ENCODE data around the gene GLIS2. TPM values are rescaled to one million over a fixed set of nuclear protein-coding genes. Genes with fewer than 3 reads are reported as not detected.

The GLIS2 gene
- total RNA-seq, 1 experiment from 2014 or later, result 18.2 TPM

DNA sequence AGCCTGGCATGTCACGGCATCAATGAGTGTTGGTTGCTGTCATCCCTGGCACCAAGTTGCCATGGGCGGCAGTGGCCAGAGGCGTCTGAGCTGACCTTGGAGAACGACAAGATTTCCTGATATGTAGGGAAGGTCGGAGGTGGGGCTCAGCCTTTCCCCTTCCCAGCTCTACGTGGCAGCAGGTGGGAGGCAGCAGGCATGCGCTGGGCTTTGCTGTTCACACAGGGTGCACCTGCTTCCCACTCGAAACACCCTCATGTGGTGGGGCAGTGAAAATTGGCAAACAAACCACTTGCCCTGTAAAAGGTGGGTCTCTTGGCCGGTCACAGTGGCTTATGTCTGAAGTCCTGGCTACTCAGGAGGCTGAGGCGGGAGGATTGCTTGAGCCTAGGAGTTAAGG, 30.7 kb upstream of the GLIS2 start:
- ATAC-seq (no peak), DNase-seq (ENCODE audit: low read depth, low spot score) (no peak)
- TF ChIP-seq EZH2 (IDR thresholded peaks at IDR 0.05) (no peak), ZFX (IDR thresholded peaks at IDR 0.05) (no peak), ZNF274 (IDR thresholded peaks at IDR 0.05; ENCODE audit: low read depth, low read length) (no peak), POLR2A (IDR thresholded peaks at IDR 0.05; ENCODE audit: borderline replicate concordance, extremely low read depth, insufficient read depth, insufficient read length) (no peak), TCF7L2 (IDR thresholded peaks at IDR 0.05; ENCODE audit: borderline replicate concordance, extremely low read depth, insufficient read depth, insufficient read length) (no peak), SIN3A (IDR thresholded peaks at IDR 0.05; ENCODE audit: low read depth) (no peak), CEBPB (IDR thresholded peaks at IDR 0.05; ENCODE audit: low read depth) (no peak), EGR1 (IDR thresholded peaks at IDR 0.05; ENCODE audit: low read depth) (no peak)
- TF ChIP-seq, protein P1, sequence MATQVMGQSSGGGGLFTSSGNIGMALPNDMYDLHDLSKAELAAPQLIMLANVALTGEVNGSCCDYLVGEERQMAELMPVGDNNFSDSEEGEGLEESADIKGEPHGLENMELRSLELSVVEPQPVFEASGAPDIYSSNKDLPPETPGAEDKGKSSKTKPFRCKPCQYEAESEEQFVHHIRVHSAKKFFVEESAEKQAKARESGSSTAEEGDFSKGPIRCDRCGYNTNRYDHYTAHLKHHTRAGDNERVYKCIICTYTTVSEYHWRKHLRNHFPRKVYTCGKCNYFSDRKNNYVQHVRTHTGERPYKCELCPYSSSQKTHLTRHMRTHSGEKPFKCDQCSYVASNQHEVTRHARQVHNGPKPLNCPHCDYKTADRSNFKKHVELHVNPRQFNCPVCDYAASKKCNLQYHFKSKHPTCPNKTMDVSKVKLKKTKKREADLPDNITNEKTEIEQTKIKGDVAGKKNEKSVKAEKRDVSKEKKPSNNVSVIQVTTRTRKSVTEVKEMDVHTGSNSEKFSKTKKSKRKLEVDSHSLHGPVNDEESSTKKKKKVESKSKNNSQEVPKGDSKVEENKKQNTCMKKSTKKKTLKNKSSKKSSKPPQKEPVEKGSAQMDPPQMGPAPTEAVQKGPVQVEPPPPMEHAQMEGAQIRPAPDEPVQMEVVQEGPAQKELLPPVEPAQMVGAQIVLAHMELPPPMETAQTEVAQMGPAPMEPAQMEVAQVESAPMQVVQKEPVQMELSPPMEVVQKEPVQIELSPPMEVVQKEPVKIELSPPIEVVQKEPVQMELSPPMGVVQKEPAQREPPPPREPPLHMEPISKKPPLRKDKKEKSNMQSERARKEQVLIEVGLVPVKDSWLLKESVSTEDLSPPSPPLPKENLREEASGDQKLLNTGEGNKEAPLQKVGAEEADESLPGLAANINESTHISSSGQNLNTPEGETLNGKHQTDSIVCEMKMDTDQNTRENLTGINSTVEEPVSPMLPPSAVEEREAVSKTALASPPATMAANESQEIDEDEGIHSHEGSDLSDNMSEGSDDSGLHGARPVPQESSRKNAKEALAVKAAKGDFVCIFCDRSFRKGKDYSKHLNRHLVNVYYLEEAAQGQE (IDR thresholded peaks at IDR 0.05; ENCODE audit: low read depth), result no peak
- TF ChIP-seq, protein P2, sequence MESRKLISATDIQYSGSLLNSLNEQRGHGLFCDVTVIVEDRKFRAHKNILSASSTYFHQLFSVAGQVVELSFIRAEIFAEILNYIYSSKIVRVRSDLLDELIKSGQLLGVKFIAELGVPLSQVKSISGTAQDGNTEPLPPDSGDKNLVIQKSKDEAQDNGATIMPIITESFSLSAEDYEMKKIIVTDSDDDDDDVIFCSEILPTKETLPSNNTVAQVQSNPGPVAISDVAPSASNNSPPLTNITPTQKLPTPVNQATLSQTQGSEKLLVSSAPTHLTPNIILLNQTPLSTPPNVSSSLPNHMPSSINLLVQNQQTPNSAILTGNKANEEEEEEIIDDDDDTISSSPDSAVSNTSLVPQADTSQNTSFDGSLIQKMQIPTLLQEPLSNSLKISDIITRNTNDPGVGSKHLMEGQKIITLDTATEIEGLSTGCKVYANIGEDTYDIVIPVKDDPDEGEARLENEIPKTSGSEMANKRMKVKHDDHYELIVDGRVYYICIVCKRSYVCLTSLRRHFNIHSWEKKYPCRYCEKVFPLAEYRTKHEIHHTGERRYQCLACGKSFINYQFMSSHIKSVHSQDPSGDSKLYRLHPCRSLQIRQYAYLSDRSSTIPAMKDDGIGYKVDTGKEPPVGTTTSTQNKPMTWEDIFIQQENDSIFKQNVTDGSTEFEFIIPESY (IDR thresholded peaks at IDR 0.05; ENCODE audit: extremely low read depth, insufficient replicate concordance, low read length), result no peak
- CTCF ChIA-PET, result no interaction called here
- POLR2A ChIA-PET, result no interaction called here
- H3K4me1 ChIP-seq (ENCODE audit: control insufficient read depth in 1 of 2, insufficient read depth in 2 of 2, low read length in 2 of 2), result peaks cover 28 to 52% of the 10 kb centered on the region in 2 experiments
- H3K36me3 ChIP-seq (ENCODE audit: control insufficient read depth in 1 of 2, insufficient read depth in 2 of 2, low read length in 2 of 2), result no peaks in the 10 kb centered on the region
- no peaks in the 10 kb centered on the region for H3K79me2 ChIP-seq (ENCODE audit: insufficient read depth, low read length)
- H3K27ac ChIP-seq (ENCODE audit: low read depth, low read length), result no peak overlapping the region
- no peaks in the 10 kb centered on the region for H4K20me1 ChIP-seq (ENCODE audit: insufficient read depth)
- no peak overlapping the region for H3K9ac ChIP-seq (ENCODE audit: low read length)
- no peaks in the 10 kb centered on the region for H3K27me3 ChIP-seq (ENCODE audit: insufficient read depth, low read length)
- H3K9me2 ChIP-seq (ENCODE audit: insufficient read depth), result no peaks in the 10 kb centered on the region
- peaks cover 0 to 5% of the 10 kb centered on the region in 2 experiments; a peak in 1 of 4 replicates for H3K9me3 ChIP-seq (ENCODE audit: control insufficient read depth in 1 of 2, insufficient read depth in 1 of 2, low read depth in 1 of 2, low read length in 2 of 2)
- intact Hi-C loops (cut with micrococcal nuclease), result no loop called here
- BruUV-seq (replicated peaks), result no TSS peak
- H3K4me3 ChIP-seq (replicated peaks in 1 of 2; ENCODE audit: low read depth in 1 of 2, low read length in 2 of 2), result no peak overlapping the region
- RAD21 ChIA-PET (ENCODE audit: low non-redundant PET in 1 of 2, low total read pairs in 2 of 2, uncharacterized antibody in 2 of 2, unreplicated experiment in 2 of 2), result interaction anchor here in 1 of 2 experiments (0.7 kb wide), 1 partner anchor 24 kb away, joined by 4 read pairs; no protein-coding TSS in a partner anchor
- no peak overlapping the region for H2AFZ ChIP-seq (ENCODE audit: low read depth, low read length, poor library complexity, severe bottlenecking)
- no peak overlapping the region for H3K4me2 ChIP-seq (ENCODE audit: low read length)
